Measurements from ENCODE around the gene RAC3.

The RAC3 gene

DNA sequence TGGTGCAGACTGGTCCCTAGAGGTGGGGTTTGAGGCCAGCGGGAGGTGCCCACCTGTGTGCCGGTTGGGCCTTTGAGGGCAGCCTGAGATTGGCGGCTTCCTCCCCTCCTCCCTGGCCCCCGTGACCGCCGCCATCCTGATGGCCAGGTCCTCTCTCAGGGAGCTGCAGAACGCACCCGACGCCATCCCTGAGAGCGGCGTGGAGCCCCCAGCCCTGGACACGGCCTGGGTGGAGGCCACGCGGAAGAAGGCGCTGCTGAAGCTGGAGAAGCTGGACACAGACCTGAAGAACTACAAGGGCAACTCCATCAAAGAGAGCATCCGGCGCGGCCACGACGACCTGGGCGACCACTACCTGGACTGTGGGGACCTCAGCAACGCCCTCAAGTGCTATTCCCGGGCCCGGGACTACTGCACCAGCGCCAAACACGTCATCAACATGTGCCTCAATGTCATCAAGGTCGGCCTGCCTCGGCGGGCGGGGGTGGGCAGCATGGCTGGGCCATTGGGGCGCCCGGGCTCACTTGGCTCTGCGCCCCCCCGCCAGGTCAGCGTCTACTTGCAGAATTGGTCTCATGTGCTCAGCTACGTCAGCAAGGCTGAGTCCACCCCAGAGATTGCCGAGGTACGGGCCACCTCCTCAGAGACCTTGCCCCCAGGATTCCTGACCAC, 23.0 kb downstream of the RAC3 start:
- in situ Hi-C loops (cut with HindIII; ENCODE audit: low sequenced_read_pairs) = no loop called here

DNA sequence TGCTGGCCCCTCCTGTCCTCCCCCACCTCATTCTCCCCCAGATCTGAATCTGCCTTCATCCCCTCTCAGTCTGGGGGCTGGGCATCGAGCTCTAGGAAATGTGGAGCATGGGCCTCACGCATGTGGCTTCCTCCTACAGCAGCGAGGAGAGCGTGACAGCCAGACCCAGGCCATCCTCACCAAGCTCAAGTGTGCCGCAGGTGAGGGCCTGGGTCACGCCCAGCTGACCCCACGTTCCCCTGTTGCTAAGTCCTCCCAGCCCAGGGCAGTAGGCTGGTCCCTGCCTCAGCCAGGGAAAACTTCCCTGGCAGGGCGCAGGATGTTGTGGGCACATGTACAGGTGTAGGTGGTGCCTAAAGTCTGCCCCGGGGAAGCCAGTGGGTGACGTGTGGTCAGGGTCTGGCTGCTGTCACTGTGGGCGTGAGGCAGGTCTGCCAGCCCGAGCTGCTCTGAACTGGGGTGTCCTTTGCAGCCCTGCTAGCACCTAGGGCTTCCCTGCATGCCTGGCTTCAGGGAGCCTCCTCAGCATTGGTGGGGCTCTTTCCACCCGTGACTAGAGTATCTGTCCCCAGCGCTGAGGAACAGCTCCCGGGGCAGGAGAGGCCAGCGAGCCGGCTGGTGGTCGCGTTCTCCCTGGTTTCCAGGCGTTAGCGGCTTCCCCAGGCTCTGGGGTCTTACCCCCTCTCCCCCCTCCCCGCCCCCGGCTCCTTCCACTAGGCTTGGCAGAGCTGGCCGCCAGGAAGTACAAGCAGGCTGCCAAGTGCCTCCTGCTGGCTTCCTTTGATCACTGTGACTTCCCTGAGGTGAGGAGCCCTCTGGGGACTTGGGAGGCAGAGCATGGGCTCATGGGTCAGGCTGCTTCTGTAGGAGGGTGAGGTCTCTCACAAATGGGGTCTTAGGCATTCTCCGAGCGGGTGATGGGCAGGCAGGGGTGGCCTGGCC, 23.8 kb downstream of the RAC3 start:
- in situ Hi-C loops (cut with HindIII; ENCODE audit: low sequenced_read_pairs) = no loop called here

DNA sequence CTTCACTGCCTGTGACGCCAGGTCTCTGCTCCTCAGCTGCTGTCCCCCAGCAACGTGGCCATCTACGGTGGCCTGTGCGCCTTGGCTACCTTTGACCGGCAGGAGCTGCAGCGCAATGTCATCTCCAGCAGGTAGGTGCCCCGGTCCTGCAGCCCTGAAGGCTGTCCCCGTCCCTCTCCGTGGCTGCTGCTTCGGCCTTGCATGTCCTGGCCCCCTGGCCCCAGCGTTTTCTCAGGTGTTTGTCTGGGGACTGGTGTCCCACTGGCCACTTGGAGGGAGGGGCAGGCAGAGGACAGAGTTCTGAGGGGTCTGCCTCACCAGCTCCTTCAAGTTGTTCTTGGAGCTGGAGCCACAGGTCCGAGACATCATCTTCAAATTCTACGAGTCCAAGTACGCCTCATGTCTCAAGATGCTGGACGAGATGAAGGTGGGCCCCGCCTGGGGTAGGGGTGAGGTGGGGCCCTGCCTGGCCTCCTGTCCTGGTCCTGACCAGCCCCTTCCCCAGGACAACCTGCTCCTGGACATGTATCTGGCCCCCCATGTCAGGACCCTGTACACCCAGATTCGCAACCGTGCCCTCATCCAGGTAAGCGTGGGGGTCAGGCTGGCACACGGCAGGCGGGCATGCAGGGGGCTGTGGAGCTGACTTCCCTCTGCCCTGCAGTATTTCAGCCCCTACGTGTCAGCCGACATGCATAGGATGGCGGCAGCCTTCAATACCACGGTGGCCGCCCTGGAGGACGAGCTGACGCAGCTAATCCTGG, 24.7 kb downstream of the RAC3 start:
- in situ Hi-C loops (cut with HindIII; ENCODE audit: low sequenced_read_pairs) = no loop called here

DNA sequence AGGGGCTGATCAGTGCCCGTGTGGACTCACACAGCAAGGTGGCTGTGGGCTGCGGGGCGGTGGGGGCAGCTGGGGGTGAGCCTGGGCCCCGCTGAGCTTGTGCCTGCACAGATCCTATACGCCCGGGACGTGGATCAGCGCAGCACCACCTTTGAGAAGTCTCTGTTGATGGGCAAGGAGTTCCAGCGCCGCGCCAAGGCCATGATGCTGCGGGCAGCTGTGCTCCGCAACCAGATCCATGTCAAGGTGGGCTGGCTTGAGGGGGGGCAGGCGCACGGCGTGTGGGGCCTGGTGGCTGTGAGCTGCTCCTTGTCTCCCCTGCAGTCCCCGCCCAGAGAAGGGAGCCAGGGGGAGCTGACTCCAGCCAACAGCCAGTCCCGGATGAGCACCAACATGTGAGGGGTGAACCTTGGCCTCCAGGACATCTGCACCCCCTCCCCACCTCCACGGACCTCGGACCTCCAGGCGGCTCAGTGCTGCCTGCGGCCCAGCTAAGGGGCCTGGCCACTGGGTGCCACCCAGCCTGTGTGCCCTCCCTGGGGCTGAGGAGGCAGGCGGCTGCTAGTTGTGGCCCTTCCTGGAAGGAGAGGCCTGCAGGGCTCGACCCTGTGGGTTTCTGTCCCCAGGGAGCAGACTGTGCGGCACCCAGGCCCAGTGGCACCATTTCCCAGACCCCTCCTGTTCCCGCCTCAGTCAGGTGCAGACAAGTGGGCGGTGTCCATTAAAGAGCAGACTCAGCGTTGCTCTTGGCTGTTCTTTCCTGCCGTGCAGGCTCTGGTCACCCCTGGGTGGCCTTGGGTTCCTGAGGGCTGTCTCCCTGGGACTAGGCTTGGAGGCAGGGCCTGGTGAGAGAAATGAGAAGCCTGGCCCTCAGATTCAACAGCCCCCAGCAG, 25.5 kb downstream of the RAC3 start:
- in situ Hi-C loops (cut with HindIII; ENCODE audit: low sequenced_read_pairs) = no loop called here

DNA sequence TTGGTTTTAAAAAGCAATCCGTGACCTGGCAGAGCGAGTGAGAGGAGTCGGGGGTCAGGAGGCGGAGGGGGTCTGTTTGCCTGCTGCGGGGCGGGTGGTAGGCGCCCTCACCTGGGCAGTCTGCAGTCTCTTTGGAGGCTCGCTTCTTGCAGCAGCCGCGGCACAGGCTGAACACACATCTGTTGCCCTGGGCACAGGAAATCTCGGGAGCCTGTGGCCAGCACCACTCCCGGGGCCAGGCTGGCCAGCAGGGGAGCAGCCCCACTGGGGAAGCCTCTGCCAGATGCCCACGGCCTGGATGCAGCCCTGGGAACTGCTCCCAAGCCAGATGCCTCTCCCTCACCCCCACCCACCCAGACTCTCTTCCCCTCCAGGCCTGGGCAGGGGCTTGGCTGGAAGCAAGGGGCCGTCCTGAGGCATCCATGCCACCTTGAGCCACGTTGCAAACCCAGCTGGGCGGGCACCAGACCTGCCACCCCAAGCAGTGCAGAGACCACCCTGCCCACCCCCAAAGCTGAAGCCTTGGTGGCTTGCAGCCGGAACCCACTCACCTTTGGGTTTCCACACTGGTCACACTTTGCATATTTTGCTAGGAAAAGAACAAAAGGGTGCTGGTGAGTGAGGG, 26.9 kb downstream of the RAC3 start:
- in situ Hi-C loops (cut with HindIII; ENCODE audit: low sequenced_read_pairs) = no loop called here

DNA sequence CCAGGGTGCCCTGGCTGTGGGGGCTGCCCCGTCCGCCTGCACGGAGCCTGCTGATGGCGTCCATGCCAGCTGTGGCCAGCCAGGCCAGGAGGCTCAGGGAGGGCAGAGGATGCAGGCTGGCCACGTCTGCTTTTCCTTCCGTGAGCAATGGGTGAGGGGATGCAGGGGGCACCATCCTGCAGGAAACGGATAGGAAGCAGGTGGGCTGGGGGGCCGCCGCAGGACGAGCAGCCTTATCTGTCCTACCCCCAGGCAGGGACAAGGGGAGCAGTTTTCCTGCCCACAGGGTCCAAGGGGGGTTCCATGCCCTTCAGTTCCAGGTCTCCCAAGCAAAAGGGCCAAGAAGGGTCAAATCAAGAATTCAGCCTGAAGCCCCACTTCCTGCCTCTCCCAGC, 27.4 kb downstream of the RAC3 start:
- in situ Hi-C loops (cut with HindIII; ENCODE audit: low sequenced_read_pairs) = no loop called here

DNA sequence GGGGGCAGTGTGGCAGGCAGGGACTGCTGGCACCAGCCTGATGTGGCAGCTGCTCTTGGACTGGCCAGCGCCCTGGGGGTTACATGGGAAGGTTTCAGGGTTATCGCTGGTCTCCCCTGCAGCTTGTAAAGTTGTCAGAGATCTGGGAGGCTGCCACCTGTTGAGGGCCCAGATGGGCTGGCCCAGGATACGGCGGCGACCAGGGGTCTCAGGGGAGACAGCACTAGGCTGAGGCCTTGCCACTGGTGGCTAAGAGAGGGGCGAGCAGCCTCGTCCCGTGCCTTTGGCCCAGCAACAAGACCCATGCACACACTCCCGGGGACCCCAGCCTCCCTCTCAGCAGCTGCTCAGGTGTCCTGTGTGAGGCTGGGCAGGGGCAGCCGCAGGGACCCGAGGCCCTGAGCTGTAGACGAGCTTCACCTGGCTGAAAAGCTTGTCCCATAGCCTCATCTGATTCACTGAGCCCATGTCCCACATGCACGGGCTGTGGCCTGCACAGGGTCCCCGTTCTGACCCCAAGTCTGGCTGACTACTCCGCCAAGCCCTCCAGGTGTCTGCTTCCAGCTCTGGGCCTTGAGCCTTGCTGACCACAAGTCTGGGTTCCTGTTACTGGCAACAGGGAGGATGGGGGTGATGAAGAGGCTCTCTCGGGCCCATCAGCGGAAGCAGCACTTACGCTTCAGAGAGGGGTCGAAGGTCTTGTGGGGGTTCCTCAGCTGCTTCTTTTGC, 28.0 kb downstream of the RAC3 start:
- in situ Hi-C loops (cut with HindIII; ENCODE audit: low sequenced_read_pairs) = no loop called here

DNA sequence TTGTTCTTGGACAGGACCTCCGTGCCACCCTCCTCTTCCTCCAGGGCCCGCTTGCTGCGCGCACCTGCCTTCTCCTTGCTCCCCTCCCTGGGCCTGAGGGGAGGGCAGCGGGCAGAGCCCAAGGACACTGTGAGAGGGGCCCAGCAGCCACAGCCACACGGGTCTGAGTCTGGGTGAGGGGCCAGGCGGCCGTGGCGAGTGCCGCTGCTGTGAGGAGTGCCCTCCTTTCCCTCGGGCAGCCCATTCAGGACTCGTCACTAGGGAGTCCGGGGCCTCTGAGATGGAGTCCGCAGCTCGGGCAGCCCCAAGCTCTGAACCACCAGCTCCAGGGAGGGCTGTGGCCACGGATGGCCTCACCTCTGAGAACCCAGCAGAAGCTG, 28.5 kb downstream of the RAC3 start:
- in situ Hi-C loops (cut with HindIII; ENCODE audit: low sequenced_read_pairs) = no loop called here

DNA sequence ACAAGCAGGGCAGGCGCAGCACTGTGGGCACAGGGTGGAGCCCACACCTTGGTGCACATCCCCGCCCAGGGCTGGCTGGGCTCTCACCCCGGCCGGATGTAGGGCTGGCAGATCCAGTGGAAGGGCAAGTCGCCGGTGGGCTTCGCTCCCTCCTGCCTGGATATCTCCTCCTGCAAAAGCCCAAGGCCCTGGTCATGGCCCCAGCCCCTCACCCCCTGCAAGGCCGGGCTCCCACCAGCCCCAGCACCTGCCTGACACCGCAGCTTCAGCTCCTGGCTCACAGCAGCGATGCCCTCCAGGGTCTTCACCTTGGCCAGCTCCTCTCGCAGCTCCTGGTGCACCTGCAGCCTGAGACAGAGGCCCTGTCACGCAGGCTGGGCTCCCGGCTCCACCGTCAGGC, 29.1 kb downstream of the RAC3 start:
- in situ Hi-C loops (cut with HindIII; ENCODE audit: low sequenced_read_pairs) = no loop called here

DNA sequence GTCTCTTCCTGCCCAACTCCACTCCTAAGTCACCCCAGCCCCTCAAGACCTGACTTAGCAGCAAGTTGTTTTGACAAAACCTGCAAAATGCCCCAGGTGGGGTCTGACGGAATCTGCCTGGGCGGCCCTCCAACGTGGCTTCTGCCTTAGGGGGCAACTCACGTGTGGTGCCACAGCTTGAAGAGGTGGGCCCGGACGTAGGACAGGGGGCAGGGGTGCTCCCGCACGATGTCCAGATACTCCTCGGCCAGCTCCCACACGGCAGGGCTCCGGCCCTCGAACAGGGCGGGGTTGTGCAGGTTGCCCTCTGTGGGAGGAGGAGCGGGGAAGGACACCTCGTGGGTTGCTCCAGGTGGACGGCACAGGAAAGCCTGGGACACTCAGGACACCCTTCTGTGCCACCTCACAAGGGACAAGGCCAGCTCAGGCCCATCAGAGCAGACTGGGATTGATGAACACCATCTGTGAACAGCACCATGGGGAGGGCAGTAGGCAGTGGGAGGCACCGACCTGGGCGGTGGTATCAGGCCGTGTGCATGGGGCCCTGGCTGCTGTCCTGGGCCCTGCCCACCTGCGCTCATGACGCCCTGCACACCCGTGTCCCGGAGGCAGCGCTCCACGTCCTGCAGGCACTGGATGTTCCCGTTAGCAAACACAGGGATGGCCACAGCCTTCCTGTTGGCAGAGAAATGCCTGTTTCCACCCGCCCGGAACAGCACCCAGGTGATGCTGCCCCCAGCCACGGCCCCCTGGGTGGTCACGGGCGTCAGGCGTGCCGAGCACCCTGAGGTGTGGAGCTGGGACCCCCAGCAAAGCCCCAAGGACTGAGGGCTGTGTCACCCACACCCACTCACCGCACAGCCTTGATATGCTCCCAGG, 29.8 kb downstream of the RAC3 start:
- in situ Hi-C loops (cut with HindIII; ENCODE audit: low sequenced_read_pairs) = no loop called here

DNA sequence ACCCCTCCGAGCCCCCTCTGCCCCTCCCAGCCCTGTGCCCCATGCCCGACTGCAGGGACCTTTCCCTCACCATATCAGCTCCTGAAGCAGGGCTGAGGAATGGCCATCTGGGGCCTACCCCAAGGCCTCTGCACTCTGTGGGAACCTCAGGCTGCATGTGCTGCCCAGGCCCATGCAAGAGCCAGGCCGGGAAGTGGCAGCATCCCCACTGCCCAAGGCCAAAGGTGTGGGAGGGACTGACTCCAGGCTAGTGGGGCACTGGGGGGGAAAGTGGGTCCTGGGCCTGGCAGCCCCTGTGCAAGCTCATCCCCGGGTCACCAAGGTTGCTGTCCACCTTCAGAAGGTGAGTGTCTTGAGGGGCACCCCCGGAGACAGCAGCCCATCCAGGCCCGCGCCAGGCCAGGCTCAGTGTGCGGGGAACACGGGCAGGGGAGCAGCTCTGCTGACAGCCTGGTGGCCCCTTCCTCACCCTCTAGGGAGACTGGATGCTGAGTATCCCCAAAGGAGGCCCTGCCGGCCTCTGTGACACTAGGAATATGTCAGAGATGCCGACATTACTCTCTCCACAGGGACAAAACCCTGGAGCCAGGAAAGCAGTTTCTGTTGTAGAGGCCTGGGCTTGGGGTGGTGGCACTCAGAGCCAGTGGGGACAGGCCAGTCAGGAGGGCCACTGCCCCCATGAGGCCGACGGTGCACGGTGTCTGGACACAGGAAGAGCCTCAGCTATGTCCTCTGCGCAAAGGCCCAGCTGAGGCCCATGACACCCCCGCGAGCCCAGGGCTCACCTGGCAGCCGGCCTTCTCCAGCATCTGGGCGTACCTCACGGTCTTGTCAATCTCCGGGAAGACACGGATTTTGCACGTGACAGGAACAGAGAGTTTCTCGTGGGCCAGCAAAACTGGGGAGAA, 30.9 kb downstream of the RAC3 start:
- in situ Hi-C loops (cut with HindIII; ENCODE audit: low sequenced_read_pairs) = no loop called here

DNA sequence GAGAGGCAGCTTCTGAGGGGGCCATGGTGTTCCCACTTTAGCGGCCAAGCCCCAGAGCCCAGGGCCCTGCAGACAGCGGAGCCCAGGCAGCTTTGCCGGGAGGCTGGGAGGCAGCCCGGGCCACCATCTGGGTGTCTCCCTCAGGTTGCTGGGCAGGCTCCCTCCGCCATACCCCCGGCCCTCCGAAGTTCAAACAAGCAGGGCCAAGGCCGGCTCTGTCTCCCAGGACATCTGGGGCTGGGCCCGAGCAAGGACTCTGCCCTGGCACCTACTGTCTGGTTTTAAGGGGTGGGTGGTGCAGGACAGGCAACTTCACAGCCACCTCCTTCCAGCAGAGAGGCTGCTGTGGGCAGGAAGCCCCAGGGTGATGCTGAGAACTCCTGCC, 31.5 kb downstream of the RAC3 start:
- in situ Hi-C loops (cut with HindIII; ENCODE audit: low sequenced_read_pairs) = no loop called here

DNA sequence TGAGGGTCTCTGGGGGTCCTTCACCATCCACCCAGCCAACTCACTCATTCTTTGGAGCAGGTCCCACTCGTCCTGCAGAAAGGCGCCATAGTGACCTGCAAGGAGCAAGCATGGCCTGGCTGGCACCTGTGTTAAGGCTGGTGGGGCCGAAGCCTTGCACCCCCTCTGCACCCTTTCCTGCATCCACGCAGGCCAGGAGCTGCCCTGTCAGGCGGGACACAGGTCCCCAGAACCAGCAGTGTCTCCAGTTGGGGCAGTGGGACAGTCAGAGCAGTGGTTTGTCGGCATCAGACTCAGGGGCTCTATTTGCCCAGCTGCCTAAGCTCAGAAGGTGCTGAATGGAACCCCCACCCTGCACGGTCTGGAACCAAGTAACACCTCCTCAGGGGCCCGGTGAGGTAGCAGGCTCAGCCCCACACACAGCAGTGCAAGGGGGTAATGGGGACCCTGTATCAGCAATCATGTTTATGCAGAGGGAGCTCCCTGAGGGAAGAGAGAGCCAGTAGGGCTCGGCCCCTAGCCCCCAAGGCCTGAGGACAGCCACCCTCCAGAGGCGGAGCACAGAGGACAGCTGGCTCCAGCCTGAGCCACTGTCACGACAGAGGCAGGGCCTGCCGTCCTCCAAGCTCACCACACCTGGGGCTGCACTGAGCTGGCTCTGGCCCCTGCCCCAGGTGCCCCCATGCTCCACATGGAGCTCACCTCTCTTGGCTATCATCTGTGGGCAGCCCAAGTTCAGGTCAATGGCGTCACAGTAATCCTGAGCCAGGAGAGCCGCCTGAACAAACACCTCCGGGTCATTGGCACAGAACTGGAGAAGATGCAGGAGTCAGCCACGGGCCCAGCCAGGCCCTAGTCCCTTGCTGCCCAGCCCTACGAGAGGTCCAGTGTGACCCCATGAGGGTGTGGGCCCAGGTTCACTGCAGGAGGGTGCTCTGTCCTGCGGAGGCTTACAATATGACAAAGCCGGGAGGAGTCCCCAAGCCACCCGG, 32.2 kb downstream of the RAC3 start:
- in situ Hi-C loops (cut with HindIII; ENCODE audit: low sequenced_read_pairs) = no loop called here

DNA sequence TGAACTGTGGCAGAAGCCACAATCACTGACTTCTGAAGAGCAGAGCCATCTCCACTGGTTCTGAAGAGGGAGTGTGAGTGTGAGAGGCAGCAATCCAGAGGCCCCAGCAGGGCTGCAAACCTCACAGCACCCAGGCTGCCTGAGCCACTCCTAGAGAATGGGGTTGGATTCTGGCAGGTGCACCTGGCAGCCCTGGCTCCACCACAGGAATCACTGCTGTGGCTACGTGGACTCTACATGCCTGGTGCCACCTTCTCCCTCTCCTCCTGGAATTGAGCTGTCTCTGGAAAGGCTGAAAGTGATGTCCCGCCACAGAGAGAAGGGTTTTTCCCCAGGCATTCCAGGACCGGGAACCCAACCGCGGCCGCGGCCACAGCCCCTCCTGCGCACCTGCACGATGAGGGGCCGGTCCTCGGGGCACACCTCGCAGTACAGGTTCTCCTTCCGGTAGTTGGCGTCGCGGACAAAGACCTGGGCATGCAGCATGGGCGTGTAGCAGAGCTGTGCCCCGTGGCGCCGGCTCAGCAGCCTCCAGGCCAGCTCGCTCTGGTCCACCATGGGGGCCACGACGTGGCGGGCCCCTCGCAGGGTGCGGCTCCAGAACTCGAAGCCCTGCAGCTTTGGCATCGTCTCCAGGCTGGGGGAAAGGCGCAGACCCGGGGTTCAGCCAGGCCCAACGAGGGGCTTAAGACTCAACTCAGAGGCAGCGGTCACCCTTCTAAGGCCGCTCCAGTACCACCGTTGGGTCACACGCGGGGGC, 33.1 kb downstream of the RAC3 start:
- in situ Hi-C loops (cut with HindIII; ENCODE audit: low sequenced_read_pairs) = no loop called here

DNA sequence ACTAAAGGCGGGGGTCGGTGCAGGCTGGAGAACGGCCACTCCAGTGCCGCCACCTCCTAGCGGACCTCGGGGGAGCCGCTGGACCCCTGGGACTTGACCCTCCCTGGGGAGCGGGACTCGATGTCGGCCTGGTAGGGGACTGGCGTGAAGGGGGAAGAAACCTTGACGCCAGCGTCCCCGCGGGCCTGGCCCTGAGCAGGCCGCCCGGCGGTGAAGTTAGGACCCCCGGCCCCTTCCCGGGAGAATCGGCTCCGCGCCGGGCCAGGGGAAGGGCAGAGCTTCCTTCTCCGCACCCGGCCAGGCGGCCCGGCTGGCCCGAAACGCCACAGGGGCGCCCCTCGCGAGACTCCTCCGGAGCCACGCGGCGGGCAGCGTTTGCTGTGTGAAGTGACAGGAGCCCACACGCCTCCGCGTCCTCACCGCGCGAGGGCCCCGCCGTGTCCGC, 33.7 kb downstream of the RAC3 start:
- in situ Hi-C loops (cut with HindIII; ENCODE audit: low sequenced_read_pairs) = no loop called here
